H54 (cell line): ENCODE measurements around the gene VAMP5.
"Not testable (repeated sequence)": the region's sequence is repeated elsewhere in the genome, so short reads cannot be mapped to it uniquely, and the experiment has no call there.

Experiments used
- DNase-seq: peaks from one replicate; pipeline ENCODE4 v3.0.0; 2011; ENCODE audit warnings: low spot score, mixed read lengths; ENCODE audit not compliant: insufficient read length
- FAIRE-seq: peaks from 3 replicates; lab custom pipeline; 2011; peaks lifted over from hg19 to GRCh38; lab: Jason Lieb, UNC
- POLR2A ChIP-seq: IDR thresholded peaks from 2 replicates; pipeline ENCODE4 v1.6.1; 2011; ENCODE audit warnings: low read depth, mild to moderate bottlenecking, low read length

The VAMP5 gene, protein sequence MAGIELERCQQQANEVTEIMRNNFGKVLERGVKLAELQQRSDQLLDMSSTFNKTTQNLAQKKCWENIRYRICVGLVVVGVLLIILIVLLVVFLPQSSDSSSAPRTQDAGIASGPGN

DNA sequence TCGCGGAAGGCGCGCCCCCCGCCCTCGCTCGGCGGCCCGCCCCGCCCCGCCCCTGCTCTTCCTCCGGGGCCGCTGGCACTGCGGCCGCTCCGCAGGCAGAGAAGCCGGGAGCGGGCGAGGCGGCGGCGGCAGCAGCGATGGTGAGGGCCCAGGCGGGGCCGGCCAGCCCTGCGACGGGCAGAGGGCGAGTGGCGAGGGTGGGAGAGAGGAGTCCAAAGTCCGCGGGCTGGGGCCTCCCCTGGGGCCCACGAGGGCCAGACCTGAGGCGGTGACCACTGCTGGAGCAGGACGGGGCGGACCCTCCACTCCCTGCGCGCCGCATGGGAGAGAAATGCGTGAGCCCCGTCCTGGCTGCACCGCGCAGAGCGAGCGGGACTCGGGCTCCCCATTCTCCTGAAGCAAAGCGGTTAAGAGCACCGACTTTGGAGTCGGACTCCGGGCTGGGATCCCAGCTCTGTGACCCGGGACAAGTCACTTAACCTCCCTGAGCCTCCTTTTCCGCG lies at the start of gene VAMP5:
Gene VAMP5, plus strand, starts transcription at position 78 of the 503 bp plus-strand sequence. Its CDS starts 60 bp downstream, at position 138.
- TF ChIP-seq POLR2A: peak; percentile 63
- DNase-seq: no peak
- FAIRE-seq: no peak

DNA sequence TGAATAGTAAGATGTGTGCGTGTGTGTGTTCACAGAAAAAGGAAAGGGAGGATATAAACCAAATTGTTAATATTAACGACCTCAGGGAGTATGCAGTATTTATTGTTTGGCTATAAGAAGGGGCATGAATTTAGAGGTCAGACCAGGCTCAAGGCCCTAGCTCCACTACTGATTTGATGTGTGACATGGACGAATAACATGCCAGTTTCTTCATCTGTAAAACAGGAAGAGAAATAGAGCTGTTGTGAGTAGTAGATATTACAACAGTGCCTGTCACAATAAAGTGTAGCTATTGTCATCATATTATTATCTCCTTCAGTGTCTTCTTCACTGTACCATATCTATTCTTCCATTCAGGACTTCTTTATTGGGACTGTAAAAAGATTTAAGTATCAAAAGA lies 49.4 kb upstream of the VAMP5 start:
- DNase-seq (no peak), FAIRE-seq (no peak)
- TF ChIP-seq POLR2A: no peak

DNA sequence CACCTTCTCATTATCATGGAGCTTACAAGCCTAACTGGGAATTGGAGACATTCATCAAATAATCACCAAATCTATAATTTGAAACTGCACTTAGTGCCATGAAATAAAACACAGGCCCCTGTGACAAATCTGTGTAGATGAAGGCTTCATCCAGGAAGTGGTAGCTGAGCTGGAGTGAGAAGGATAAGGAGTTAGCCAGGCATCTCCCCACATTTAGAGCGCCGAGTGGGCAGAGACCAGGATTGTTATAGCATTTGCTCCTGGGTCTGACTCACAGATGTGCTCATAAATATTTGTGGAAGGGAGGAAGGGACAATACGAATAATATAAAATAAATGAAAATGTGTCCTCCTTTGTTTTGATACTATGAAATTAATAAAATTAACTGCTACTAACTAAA lies 47.8 kb upstream of the VAMP5 start:
- FAIRE-seq: no peak

DNA sequence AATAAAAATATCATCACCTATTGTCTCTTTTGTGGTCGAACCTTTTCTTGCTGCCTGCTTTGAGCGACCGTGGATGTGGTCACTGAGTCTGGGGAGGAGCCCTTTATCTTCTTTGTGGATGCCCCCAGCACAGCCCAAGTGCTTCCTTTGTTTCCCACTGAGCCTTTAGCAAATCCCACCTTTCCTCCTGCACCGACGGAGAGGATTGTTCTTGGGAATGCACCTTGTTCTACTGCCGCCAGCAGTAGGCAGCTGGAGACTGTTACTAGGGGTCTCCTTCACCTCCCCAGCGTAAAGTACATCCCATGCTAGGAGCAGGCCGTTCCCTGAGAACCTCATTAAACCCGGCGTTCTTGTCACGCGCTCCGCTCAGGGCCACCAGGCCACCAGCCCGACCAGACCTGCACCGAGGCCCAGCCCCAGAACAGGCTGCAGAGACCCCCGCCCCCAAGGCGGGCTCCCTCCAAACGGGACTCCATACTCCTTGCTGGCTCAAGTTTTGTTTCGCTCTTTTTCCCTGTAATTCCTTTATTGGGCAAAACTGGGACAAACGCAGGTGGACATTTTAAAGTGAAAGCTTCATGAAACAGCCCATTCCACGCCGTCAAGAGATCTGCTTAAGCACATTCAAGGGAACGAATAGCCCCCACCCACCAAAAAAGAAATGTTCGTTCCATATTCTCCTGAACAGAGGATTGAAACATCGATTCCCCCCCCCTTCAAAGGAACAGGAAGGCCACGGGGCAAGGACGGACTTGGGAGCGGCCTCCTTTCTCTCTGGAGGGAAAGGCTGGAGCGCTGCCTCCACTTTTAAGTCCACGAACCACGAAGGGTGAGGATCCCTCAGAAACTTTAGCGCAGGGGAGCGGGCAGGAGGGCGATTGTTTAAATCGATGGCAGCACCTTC lies 46.4 kb upstream of the VAMP5 start:
- FAIRE-seq (no peak), DNase-seq (no peak)
- peak; percentile 18; the same call in 1 of the 2 replicates for TF ChIP-seq POLR2A

More for the DNA sequence above, 47.8 kb upstream of the VAMP5 start:
- no peak for DNase-seq
- no peak for TF ChIP-seq POLR2A

DNA sequence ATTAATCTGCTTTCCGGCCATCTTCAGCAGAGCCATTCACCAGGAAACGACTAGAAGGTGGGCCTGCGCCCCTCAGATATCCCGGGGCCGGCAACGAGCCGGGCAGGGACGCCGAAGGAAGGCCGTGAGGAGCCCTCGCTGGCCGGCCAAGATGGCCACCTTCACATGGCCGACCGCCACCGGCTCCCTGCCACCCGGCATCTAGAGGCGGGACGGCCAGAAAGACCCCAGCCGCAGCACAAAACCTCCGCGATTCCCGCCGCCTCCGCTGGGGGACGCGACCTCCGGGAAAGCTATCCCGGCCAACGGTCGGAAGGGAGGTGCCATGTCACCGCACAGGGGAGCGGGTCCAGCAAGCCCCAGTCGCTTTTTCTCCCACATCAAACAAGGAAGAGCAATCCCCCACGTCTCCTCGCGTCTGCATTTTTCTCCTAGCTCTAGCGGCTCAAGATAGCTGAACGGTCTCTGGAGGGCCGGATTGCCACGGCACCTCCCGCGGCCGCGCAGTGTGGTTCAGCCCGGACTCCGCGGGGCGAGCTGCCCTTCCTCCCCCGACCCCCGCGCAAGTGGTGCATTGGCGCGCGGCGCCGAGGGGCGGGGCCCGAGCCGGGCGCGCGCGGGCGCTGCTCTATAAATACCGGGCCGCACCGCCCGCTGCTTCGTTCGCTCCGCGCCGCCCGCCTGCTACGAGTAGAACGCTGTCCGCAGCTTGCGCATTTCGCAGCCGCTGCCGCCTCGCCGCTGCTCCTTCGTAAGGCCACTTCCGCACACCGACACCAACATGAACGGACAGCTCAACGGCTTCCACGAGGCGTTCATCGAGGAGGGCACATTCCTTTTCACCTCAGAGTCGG lies 45.5 kb upstream of the VAMP5 start, which contains the start of gene MAT2A:
Gene MAT2A, plus strand, starts transcription at position 662 of the 854 bp plus-strand sequence. Its CDS starts 120 bp downstream, at position 782.
- peak; percentile 100 for TF ChIP-seq POLR2A
- FAIRE-seq: no peak
- peak; percentile 69 for DNase-seq

DNA sequence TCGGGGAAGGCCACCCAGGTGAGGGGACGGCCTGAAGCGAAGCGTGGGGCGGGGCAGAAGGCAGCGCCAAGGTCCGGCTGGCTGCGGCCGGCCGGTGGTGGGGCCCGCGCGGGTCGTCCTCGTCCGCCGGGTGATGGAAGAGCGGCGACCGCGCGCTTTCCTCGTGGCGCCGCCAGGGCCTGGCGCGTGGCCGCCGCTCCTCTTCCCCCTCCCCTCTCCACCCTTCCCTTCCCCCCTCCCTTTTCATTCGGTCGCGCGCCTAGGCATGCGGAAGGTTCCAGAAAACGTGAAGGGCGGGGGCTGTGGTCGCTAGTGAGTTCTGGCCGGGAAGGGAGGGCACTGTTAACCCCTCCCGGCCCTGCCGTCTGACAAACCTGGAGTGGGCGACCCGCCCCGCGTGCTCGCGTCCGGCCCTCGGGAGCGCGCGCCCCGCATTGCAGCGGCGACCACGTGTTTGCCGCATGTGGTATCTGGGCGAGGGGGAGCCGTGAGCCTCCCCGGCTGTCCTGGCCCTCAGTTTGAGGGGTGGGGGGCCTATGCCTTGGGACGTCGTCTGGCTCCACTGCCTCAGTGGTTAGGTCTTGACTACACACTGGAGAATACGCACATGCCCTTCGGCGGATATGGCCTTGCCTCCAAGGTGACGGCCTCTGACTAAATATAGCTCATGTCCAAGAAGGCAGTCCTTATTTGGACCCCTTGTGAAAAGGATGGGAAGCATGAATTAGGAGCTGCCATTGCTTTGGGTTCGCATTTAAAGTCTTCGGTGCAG lies 44.7 kb upstream of the VAMP5 start:
- DNase-seq (no peak), FAIRE-seq (no peak)
- 0 out of 2 replicates have a peak, but pooled peaks have one; percentile 8 for TF ChIP-seq POLR2A

DNA sequence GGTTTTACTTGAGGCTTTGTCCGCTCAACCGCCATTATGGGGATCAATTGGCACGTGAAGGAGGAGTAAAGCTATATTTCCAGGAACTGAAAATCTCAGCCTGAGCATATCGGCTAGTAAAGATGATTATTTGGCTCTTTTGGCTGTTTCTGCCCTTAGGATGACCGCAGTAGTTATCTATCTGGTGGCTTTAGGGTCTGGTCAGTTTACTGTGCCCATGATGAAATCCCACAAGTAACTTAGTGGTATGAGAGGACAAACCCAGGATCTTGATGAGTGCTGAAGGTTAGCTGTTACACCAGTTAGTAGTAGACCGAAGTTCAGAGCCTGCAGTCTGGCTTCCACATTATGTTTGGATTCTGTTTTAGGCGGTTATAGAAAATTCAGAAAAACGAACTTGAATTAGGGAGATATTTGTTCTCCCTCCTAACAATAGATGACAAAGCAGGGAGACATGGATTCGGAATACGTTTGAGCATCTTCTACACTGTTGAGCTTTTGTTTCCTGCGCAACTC lies 44.0 kb upstream of the VAMP5 start:
- TF ChIP-seq POLR2A: no peak
- no peak for FAIRE-seq
- no peak for DNase-seq

DNA sequence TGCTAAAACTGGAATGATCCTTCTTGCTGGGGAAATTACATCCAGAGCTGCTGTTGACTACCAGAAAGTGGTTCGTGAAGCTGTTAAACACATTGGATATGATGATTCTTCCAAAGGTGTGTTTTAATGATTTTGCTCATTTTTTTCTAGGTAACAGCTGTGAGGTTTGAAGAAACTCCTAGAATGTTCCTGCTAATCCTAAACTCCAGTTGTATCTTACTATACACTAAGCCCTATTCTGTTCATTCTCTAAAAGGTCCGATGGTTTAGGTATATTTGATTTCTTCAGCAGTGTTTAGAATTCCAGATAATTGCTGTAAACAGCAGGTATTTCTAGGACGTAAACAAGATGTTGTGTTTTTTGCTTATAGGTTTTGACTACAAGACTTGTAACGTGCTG lies 43.0 kb upstream of the VAMP5 start:
- no peak for TF ChIP-seq POLR2A
- no peak for FAIRE-seq
- DNase-seq: no peak

DNA sequence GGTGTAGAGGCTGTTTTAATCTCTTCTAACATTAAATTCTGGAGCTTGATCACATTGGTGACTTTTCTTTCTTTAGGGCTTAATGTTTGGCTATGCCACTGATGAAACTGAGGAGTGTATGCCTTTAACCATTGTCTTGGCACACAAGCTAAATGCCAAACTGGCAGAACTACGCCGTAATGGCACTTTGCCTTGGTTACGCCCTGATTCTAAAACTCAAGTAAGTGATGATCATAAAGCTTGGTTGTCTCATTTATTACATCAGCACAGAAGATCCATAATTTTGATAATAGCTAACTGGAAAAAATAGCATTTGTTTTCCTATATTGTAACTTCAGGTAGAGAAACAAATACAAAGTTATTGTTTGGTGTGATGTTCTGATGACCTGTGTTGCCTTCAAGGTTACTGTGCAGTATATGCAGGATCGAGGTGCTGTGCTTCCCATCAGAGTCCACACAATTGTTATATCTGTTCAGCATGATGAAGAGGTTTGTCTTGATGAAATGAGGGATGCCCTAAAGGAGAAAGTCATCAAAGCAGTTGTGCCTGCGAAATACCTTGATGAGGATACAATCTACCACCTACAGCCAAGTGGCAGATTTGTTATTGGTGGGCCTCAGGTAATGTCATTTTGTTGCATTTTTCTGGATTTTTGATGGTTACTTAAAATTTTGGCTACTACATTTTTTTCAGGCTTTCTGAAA lies 42.3 kb upstream of the VAMP5 start:
- FAIRE-seq (no peak), DNase-seq (no peak)
- no peak for TF ChIP-seq POLR2A

DNA sequence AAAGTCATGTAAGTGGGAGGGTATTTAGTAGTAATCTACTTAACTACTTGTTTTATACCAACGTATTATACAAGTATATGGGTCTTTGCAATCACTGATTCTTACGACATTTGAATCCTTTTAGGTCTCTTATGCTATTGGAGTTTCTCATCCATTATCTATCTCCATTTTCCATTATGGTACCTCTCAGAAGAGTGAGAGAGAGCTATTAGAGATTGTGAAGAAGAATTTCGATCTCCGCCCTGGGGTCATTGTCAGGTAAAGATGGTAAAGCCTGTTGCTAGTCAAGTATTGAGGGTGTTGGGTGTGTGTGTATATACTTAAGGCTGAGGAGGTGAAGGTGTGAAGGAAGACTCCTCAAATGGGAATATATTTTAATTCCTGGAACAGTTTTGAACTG lies 41.5 kb upstream of the VAMP5 start:
- TF ChIP-seq POLR2A: no peak
- FAIRE-seq (no peak), DNase-seq (no peak)

DNA sequence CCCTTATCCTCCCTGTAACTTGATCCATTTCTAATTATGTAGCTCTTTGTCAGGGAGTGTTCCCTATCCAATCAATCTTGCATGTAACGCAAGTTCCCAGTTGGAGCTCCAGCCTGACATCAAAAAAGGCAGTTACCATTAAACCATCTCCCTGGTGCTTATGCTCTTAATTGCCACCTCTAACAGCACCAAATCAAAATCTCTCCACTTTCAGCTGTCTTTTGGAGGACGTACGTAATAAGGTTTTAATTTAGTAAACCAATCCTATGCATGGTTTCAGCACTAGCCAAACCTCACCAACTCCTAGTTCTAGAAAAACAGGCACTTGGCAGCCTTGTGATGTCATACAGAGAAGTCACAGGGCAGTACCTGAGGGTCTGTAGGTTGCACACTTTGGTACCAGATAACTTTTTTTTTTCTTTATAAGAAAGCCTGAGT lies 40.0 kb upstream of the VAMP5 start:
- not testable (repeated sequence) for FAIRE-seq, DNase-seq

DNA sequence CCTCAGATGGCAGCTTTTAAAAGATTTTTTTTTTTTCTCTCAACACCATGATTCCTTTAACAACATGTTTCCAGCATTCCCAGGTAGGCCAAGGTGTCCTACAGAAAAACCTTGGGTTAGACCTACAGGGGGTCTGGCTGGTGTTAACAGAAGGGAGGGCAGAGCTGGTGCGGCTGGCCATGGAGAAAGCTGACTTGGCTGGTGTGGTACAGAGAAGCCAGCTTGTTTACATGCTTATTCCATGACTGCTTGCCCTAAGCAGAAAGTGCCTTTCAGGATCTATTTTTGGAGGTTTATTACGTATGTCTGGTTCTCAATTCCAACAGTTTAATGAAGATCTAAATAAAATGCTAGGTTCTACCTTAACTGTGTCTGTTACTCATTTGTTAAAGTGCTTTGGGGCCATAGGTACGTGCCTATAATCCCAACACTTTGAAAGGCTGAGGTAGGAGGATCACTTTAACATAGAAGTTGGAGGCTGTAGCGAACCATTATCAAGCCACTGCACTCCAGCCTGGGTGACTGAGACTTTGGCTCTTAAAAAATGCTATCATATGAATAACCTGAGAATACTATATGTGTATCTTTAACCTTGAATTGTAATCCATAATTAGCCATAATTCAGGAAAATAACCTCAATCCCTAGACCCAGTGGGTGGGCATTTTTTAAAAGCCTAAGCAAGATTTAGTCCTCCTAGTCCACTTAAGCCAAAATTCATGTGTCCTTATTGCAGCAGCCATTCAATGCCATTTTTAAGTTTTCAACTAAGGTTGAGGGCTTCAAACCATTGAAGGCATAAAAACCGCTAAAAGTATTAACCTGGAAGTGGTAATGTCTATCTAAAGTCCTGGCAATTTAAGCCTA lies 39.1 kb upstream of the VAMP5 start:
- FAIRE-seq, DNase-seq: not testable (repeated sequence)
